Endodermal cell (in vitro differentiated cells): ENCODE data around the gene SLIT1. TPM values are rescaled to one million over a fixed set of nuclear protein-coding genes. Genes with fewer than 3 reads are reported as not detected.
A peak's percentile ranks its signal among the peaks of the same experiment; 100 is the strongest.

ENCODE experiments used
- DNase-seq: peaks from one replicate; pipeline ENCODE4 v3.0.0-alpha.2; 2017
- H3K27ac ChIP-seq: 2 replicates; pipeline ENCODE4 v1.5.1; 2013; ENCODE audit warnings: mild to moderate bottlenecking, low read depth, low read length, moderate library complexity
- H3K27me3 ChIP-seq: 2 replicates; pipeline ENCODE4 v1.6.1; 2013; ENCODE audit warnings: mild to moderate bottlenecking, low read length, moderate library complexity; ENCODE audit not compliant: insufficient read depth, control insufficient read depth, poor library complexity, severe bottlenecking
- H3K36me3 ChIP-seq: 2 replicates; pipeline ENCODE4 v1.7.0; 2013; ENCODE audit warnings: mild to moderate bottlenecking, low read length, moderate library complexity; ENCODE audit not compliant: control insufficient read depth, insufficient read depth
- H3K4me1 ChIP-seq: one replicate; pipeline ENCODE4 v1.7.0; 2013; ENCODE audit warnings: low read length; ENCODE audit not compliant: control insufficient read depth, insufficient read depth
- H3K4me3 ChIP-seq: 2 replicates; pipeline ENCODE4 v1.5.1; 2013; ENCODE audit warnings: mild to moderate bottlenecking, low read length, moderate library complexity
- H3K9ac ChIP-seq: 2 replicates; pipeline ENCODE4 v1.6.1; 2013; ENCODE audit warnings: mild to moderate bottlenecking, low read length, moderate library complexity; ENCODE audit not compliant: poor library complexity, severe bottlenecking; ENCODE audit errors: extremely low read depth
- H3K9me3 ChIP-seq: 2 replicates; pipeline ENCODE4 v1.6.1; 2013; ENCODE audit warnings: mild to moderate bottlenecking, low read length, moderate library complexity; ENCODE audit not compliant: control insufficient read depth
- H3K27ac Mint-ChIP-seq: 2 replicates; pipeline ENCODE4 v1.8.0; 2020; ENCODE audit warnings: mixed read lengths
- H3K27me3 Mint-ChIP-seq: 2 replicates; pipeline ENCODE4 v1.8.0; 2021; ENCODE audit warnings: mild to moderate bottlenecking, mixed read lengths; ENCODE audit not compliant: insufficient read depth
- H3K36me3 Mint-ChIP-seq: 2 replicates; pipeline ENCODE4 v1.8.0; 2020; ENCODE audit warnings: low read depth, mixed read lengths
- H3K4me1 Mint-ChIP-seq: 2 replicates; pipeline ENCODE4 v1.8.0; 2020; ENCODE audit warnings: mixed read lengths
- H3K4me3 Mint-ChIP-seq: 2 replicates; pipeline ENCODE4 v1.8.0; 2020; ENCODE audit warnings: mild to moderate bottlenecking, moderate library complexity, mixed read lengths
- H3K9me3 Mint-ChIP-seq: 2 replicates; pipeline ENCODE4 v1.8.0; 2020; ENCODE audit warnings: mild to moderate bottlenecking, mixed read lengths
- WGBS, 2 experiments: methylation state at CpG; one replicate each; pipeline versions ENCODE4 v1.1.5 to v1.1.7; 2013; ENCODE audit warnings: missing lambda C conversion rate in 2 of 2, mixed read lengths in 1 of 2; ENCODE audit not compliant: insufficient coverage in 1 of 2, insufficient read length in 1 of 2; 5-methylcytosine and 5-hydroxymethylcytosine counted together
- total RNA-seq, 2 donors: library from RNA; stranded (reverse); fragmentation: NEBNext Ultra II Directional in 1 of 2; extraction: Animal tissue kit (Norgen Biotek cat#: 25700) in 1 of 2; gene quantifications; 2 replicates in 1 of 2; 3 replicates in 1 of 2; pipeline ENCODE4 v1.2.1, GENCODE V29; 2021
- TF ChIP-seq, protein P1 (sequence below): fragments of 200-600 bp; sonication (generic); conservative IDR thresholded peaks from 2 replicates; pipeline ENCODE4 v1.5.0; 2021; ENCODE audit warnings: antibody characterized with exemption, mild to moderate bottlenecking

The SLIT1 gene
- total RNA-seq, 2 donors from 2014 or later: 0.97 to 2.4 TPM

DNA sequence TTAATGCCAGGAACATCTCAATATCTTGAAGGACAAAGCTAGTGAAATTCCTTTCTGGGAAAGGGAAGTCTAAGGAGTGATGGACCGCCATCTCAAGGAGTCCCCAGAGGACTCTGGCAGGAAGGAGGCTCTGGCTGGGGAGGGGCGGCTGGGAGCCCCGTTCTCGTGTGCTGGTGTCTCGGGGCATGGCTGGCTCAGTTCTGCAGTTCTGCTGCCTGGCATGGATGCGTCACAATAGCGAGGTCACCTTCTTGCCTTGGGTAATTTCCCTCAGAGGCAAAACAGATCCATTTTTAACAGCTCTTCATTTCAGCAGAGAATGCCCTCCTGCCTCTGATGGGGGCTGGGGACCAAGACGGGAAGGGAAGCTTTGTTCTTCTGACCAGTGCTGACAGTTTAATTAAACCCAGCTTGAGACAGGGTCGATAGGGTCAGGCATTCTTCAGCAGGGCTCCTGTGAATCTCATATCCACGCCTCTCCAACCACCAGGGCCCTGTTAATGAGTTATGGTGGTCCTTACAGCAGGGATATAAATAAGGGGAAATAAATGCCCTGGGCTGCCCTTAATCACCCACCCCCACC lies 35.7 kb downstream of the SLIT1 start:
- H3K4me1 ChIP-seq: peaks cover 13% of the 10 kb centered on the region
- Mint-ChIP-seq H3K4me3 (no peak overlapping the region), H3K27me3 (peaks cover 2% of the 10 kb centered on the region), H3K4me1 (peaks cover 23% of the 10 kb centered on the region), H3K9me3 (no peaks in the 10 kb centered on the region), H3K27ac (no peak overlapping the region), H3K36me3 (no peaks in the 10 kb centered on the region)
- TF ChIP-seq, protein P1, sequence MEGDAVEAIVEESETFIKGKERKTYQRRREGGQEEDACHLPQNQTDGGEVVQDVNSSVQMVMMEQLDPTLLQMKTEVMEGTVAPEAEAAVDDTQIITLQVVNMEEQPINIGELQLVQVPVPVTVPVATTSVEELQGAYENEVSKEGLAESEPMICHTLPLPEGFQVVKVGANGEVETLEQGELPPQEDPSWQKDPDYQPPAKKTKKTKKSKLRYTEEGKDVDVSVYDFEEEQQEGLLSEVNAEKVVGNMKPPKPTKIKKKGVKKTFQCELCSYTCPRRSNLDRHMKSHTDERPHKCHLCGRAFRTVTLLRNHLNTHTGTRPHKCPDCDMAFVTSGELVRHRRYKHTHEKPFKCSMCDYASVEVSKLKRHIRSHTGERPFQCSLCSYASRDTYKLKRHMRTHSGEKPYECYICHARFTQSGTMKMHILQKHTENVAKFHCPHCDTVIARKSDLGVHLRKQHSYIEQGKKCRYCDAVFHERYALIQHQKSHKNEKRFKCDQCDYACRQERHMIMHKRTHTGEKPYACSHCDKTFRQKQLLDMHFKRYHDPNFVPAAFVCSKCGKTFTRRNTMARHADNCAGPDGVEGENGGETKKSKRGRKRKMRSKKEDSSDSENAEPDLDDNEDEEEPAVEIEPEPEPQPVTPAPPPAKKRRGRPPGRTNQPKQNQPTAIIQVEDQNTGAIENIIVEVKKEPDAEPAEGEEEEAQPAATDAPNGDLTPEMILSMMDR: no peak
- H3K4me3 ChIP-seq: no peak overlapping the region
- no peaks in the 10 kb centered on the region for H3K27me3 ChIP-seq
- H3K27ac ChIP-seq: peak overlapping the region; percentile 91
- no peaks in the 10 kb centered on the region for H3K36me3 ChIP-seq
- no peak overlapping the region for H3K9ac ChIP-seq
- DNase-seq: peak; percentile 44
- no peaks in the 10 kb centered on the region for H3K9me3 ChIP-seq
- WGBS, 2 experiments: 40 to 70% methylated on average over 3 to 10 of the region's 10 CpGs

GRCh38 chr10:97149079-97149531 lies 36.7 kb downstream of the SLIT1 start:
- Mint-ChIP-seq H3K4me1 (peaks cover 23% of the 10 kb centered on the region), H3K9me3 (no peaks in the 10 kb centered on the region), H3K36me3 (no peaks in the 10 kb centered on the region), H3K27me3 (peaks cover 2% of the 10 kb centered on the region), H3K4me3 (no peak overlapping the region), H3K27ac (no peak overlapping the region)
- Histone ChIP-seq H3K4me1 (peaks cover 13% of the 10 kb centered on the region), H3K9ac (no peak overlapping the region), H3K27me3 (no peaks in the 10 kb centered on the region), H3K4me3 (no peak overlapping the region), H3K9me3 (no peaks in the 10 kb centered on the region), H3K36me3 (no peaks in the 10 kb centered on the region), H3K27ac (peak overlapping the region; percentile 91)
- 72 to 88% methylated on average over 14 to 16 of the region's 16 CpGs for WGBS, 2 experiments
- peak; percentile 54 for DNase-seq
- TF ChIP-seq, protein P1: no peak

- no peak overlapping the region for H3K4me3 ChIP-seq
- H3K4me3 Mint-ChIP-seq: no peak overlapping the region
- TF ChIP-seq, protein P1: no peak
- peaks cover 24% of the 10 kb centered on the region for H3K4me1 Mint-ChIP-seq
- peaks cover 6% of the 10 kb centered on the region for H3K4me1 ChIP-seq
- no peaks in the 10 kb centered on the region for H3K36me3 ChIP-seq
- H3K36me3 Mint-ChIP-seq: no peaks in the 10 kb centered on the region
- H3K27me3 ChIP-seq: peaks cover 31% of the 10 kb centered on the region
- WGBS, 2 experiments: 80 to 88% methylated on average over 1 to 2 of the region's 2 CpGs
- no peak overlapping the region for H3K27ac Mint-ChIP-seq
- H3K27ac ChIP-seq: no peak overlapping the region
- no peaks in the 10 kb centered on the region for H3K9me3 ChIP-seq
- no peaks in the 10 kb centered on the region for H3K9me3 Mint-ChIP-seq
- DNase-seq: peak; percentile 27
- H3K27me3 Mint-ChIP-seq: peaks cover 27% of the 10 kb centered on the region
- no peak overlapping the region for H3K9ac ChIP-seq
These were observed 41.5 kb downstream of the SLIT1 start for GRCh38 chr10:97144297-97144696.
